H1 (cell line): Measurements from ENCODE around the gene SLC35B4. TPM values are rescaled to one million over a fixed set of nuclear protein-coding genes. Genes with fewer than 3 reads are reported as not detected.

Source experiments
- FOSL1 ChIP-seq: IDR thresholded peaks from 2 replicates; pipeline ENCODE4 v1.6.1; 2011; ENCODE audit warnings: mild to moderate bottlenecking, low read depth, low read length, moderate library complexity; ENCODE audit not compliant: insufficient read depth
- KDM4A ChIP-seq: IDR thresholded peaks from one replicate; pipeline ENCODE4 v1.7.1; 2012; ENCODE audit warnings: low read depth, mild to moderate bottlenecking, moderate library complexity, low read length, inconsistent platforms; ENCODE audit not compliant: severe bottlenecking
- KDM5A ChIP-seq: fragments of 200-600 bp; IDR thresholded peaks from 2 replicates; pipeline ENCODE4 v1.7.1; 2012; ENCODE audit warnings: mild to moderate bottlenecking, low read length, inconsistent platforms, mixed read lengths
- MAFK ChIP-seq: IDR thresholded peaks from 2 replicates; pipeline ENCODE4 v1.6.1; 2012; ENCODE audit warnings: low read depth, mild to moderate bottlenecking, improper control_type of control experiment, low read length
- RBBP5 ChIP-seq: IDR thresholded peaks from 2 replicates; pipeline ENCODE4 v1.7.1; 2012; ENCODE audit warnings: low read depth, mild to moderate bottlenecking, inconsistent platforms, low read length, moderate library complexity, borderline replicate concordance
- RXRA ChIP-seq: IDR thresholded peaks from 2 replicates; pipeline ENCODE4 v1.6.1; 2011; ENCODE audit warnings: low read depth, mild to moderate bottlenecking, low read length, moderate library complexity; ENCODE audit not compliant: insufficient read depth
- SAP30 ChIP-seq: fragments of 300-600 bp; sonication (generic); IDR thresholded peaks from 2 replicates; pipeline ENCODE4 v1.7.1; 2012; ENCODE audit warnings: low read length, moderate library complexity, mild to moderate bottlenecking, inconsistent platforms; ENCODE audit not compliant: insufficient read depth, insufficient replicate concordance
- TAF1 ChIP-seq: IDR thresholded peaks from 2 replicates; pipeline ENCODE4 v1.6.1; 2011; ENCODE audit warnings: mild to moderate bottlenecking, low read depth, low read length
- polyA plus RNA-seq, 7 experiments: library from polyadenylated mRNA; depleted of rRNA in 3 of 7; stranded (reverse) in 5 of 7; unstranded in 2 of 7; fragments of >200 nt in 5 of 7; fragments of 200-250 nt in 2 of 7; gene quantifications; 1 replicate in 5 of 7; 2 replicates in 1 of 7; 4 replicates in 1 of 7; pipeline versions ENCODE4 v1.2.1 to v1.2.3, GENCODE V29; 2011 to 2013; ENCODE audit warnings: missing spikeins in 2 of 7, mixed read lengths in 2 of 7
- total RNA-seq: library from RNA; stranded (reverse); fragmentation: NEBNext Ultra II Directional; extraction: Animal tissue kit (Norgen Biotek cat#: 25700); gene quantifications from 2 replicates; pipeline ENCODE4 v1.2.1, GENCODE V29; 2021

The SLC35B4 gene
- total and polyA plus RNA-seq, 2 of the 8 experiments (the other 6 are each of a cell fraction or from before 2014, with no cell fraction given), result 28.9 to 34.6 TPM

- TF ChIP-seq FOSL1 (no peak), KDM5A (no peak), RXRA (no peak), MAFK (no peak), SAP30 (no peak), KDM4A (no peak), TAF1 (no peak), RBBP5 (no peak)
These were observed 38.1 kb downstream of the SLC35B4 start (continued) for GRCh38 chr7:134278502-134279153.
